HCT116 (cell line): ENCODE measurements around the gene FRRS1L. TPM values are rescaled to one million over a fixed set of nuclear protein-coding genes. Genes with fewer than 3 reads are reported as not detected.

Experiments used
- ATAC-seq: fragments of 200-7000 bp; cut with Tn5 transposase; 2 replicates; pipeline ENCODE4 v1.9.1; 2020; ENCODE audit warnings: mild to moderate bottlenecking, moderate library complexity
- BruUV-seq: library from RNA; stranded (reverse); fragments of 400-500 nt; replicated peaks from 2 replicates; lab custom pipeline; 2021; lab: Mats Ljungman, UMichigan
- CTCF ChIA-PET: fragments of 300-600 bp; sonication (Branson Sonifier 250); formaldehyde crosslinking; loops from one replicate; lab custom pipeline; 2021; ENCODE audit warnings: antibody characterized with exemption; lab: Charles Lee
- POLR2A ChIA-PET: fragments of 300-600, 350-600 bp; sonication (Branson Sonifier 250); formaldehyde crosslinking; loops from one replicate; lab custom pipeline; 2021; ENCODE audit warnings: antibody characterized with exemption; lab: Charles Lee
- RAD21 ChIA-PET, 2 experiments: fragments of 300-600 bp; sonication (Branson Sonifier 250); formaldehyde crosslinking; loops; one replicate each; lab custom pipeline; 2023; ENCODE audit warnings: low total read pairs in 2 of 2; ENCODE audit not compliant: uncharacterized antibody in 2 of 2, unreplicated experiment in 2 of 2, low non-redundant PET in 1 of 2; lab: Charles Lee
- DNase-seq: peaks from one replicate; pipeline ENCODE4 v3.0.0-alpha.2; 2010; ENCODE audit warnings: low read depth, low spot score
- H2AFZ ChIP-seq: fragments of 200-600 bp; shearing (Covaris generic), sonication (generic); 2 replicates; pipeline ENCODE4 v1.6.1; 2017; ENCODE audit warnings: low read depth, mixed run types, mixed read lengths, antibody characterized with exemption, low read length; ENCODE audit not compliant: poor library complexity, severe bottlenecking
- H3K27ac ChIP-seq: 2 replicates; pipeline ENCODE4 v1.5.1; 2012; ENCODE audit warnings: low read depth, low read length
- H3K27me3 ChIP-seq: fragments of 200-600 bp; sonication (generic); 2 replicates; pipeline ENCODE4 v1.6.1; 2016; ENCODE audit warnings: mixed run types, low read length, mixed read lengths; ENCODE audit not compliant: insufficient read depth
- H3K36me3 ChIP-seq, 2 experiments: fragments of 200-500 bp in 1 of 2; fragments of 200-600 bp in 1 of 2; sonication (Bioruptor generic) in 1 of 2; sonication (generic) in 1 of 2; 2 replicates each; pipeline versions ENCODE4 v1.5.1 to v1.6.1; 2014 to 2016; ENCODE audit warnings: low read length in 2 of 2, inconsistent platforms in 1 of 2, mixed read lengths in 1 of 2, mixed run types in 1 of 2; ENCODE audit not compliant: insufficient read depth in 2 of 2, control insufficient read depth in 1 of 2
- H3K4me1 ChIP-seq, 2 experiments: fragments of 200-600 bp in 1 of 2; sonication (generic) in 1 of 2; 2 replicates each; pipeline versions ENCODE4 v1.5.1 to v1.6.1; 2012 to 2017; ENCODE audit warnings: low read length in 2 of 2, inconsistent platforms in 1 of 2, mild to moderate bottlenecking in 1 of 2, mixed read lengths in 1 of 2, mixed run types in 1 of 2, moderate library complexity in 1 of 2; ENCODE audit not compliant: insufficient read depth in 2 of 2, control insufficient read depth in 1 of 2
- H3K4me2 ChIP-seq: fragments of 200-600 bp; sonication (generic); 2 replicates; pipeline ENCODE4 v1.6.1; 2017; ENCODE audit warnings: mixed run types, low read length, mixed read lengths
- H3K4me3 ChIP-seq, 2 experiments: fragments of 200-600 bp in 1 of 2; sonication (generic) in 1 of 2; replicated peaks in 1 of 2; 2 replicates each; pipeline ENCODE4 v1.5.1; 2011 to 2016; ENCODE audit warnings: low read length in 2 of 2, control low read depth in 1 of 2, low read depth in 1 of 2, mild to moderate bottlenecking in 1 of 2, mixed read lengths in 1 of 2, mixed run types in 1 of 2
- H3K79me2 ChIP-seq: fragments of 200-600 bp; sonication (generic); 2 replicates; pipeline ENCODE4 v1.6.1; 2017; ENCODE audit warnings: mild to moderate bottlenecking, mixed run types, low read length, moderate library complexity, mixed read lengths; ENCODE audit not compliant: insufficient read depth
- H3K9ac ChIP-seq: fragments of 200-600 bp; sonication (generic); 2 replicates; pipeline ENCODE4 v1.6.1; 2016; ENCODE audit warnings: low read length, mixed read lengths
- H3K9me2 ChIP-seq: fragments of 200-600 bp; sonication (generic), shearing (Covaris generic); 2 replicates; pipeline ENCODE4 v1.6.1; 2017; ENCODE audit warnings: mixed run types, mild to moderate bottlenecking, moderate library complexity; ENCODE audit not compliant: insufficient read depth
- H3K9me3 ChIP-seq, 2 experiments: fragments of 200-500 bp in 1 of 2; fragments of 200-600 bp in 1 of 2; sonication (Bioruptor generic) in 1 of 2; sonication (generic) in 1 of 2; 2 replicates each; pipeline ENCODE4 v1.6.1; 2014 to 2017; ENCODE audit warnings: low read length in 2 of 2, mixed read lengths in 2 of 2, inconsistent platforms in 1 of 2, low read depth in 1 of 2, mild to moderate bottlenecking in 1 of 2, mixed run types in 1 of 2, moderate library complexity in 1 of 2; ENCODE audit not compliant: control insufficient read depth in 1 of 2, insufficient read depth in 1 of 2
- H4K20me1 ChIP-seq: fragments of 200-600 bp; sonication (generic), shearing (Covaris generic); 2 replicates; pipeline ENCODE4 v1.6.1; 2017; ENCODE audit warnings: mixed run types, mild to moderate bottlenecking, moderate library complexity; ENCODE audit not compliant: insufficient read depth
- CEBPB ChIP-seq: IDR thresholded peaks from 2 replicates; pipeline ENCODE4 v1.6.1; 2012; ENCODE audit warnings: low read depth
- EGR1 ChIP-seq: IDR thresholded peaks from 2 replicates; pipeline ENCODE4 v1.6.1; 2012; ENCODE audit warnings: low read depth
- EZH2 ChIP-seq: fragments of 200-600 bp; sonication (generic); IDR thresholded peaks from 2 replicates; pipeline ENCODE4 v1.6.1; 2017; ENCODE audit warnings: antibody characterized with exemption, mixed run types
- EZH2phosphoT487 ChIP-seq: fragments of 200-600 bp; IDR thresholded peaks from 2 replicates; pipeline ENCODE4 v1.6.1; 2018; ENCODE audit warnings: antibody characterized with exemption, borderline replicate concordance
- JUND ChIP-seq: IDR thresholded peaks from 2 replicates; pipeline ENCODE4 v1.6.1; 2012
- POLR2A ChIP-seq: IDR thresholded peaks from 2 replicates; pipeline ENCODE4 v1.7.0; 2011; ENCODE audit warnings: borderline replicate concordance; ENCODE audit not compliant: insufficient read depth, insufficient read length; ENCODE audit errors: extremely low read depth
- POLR2AphosphoS5 ChIP-seq: IDR thresholded peaks from 2 replicates; pipeline ENCODE4 v1.6.1; 2011; ENCODE audit warnings: mild to moderate bottlenecking, low read depth, low read length, moderate library complexity
- SRF ChIP-seq: IDR thresholded peaks from 2 replicates; pipeline ENCODE4 v1.6.1; 2012; ENCODE audit warnings: low read depth
- TCF7L2 ChIP-seq: IDR thresholded peaks from 2 replicates; pipeline ENCODE4 v1.7.0; 2011; ENCODE audit warnings: borderline replicate concordance, inconsistent platforms; ENCODE audit not compliant: insufficient read depth, insufficient read length; ENCODE audit errors: extremely low read depth
- ZNF274 ChIP-seq: fragments of 200-500 bp; sonication (Bioruptor generic); IDR thresholded peaks from 2 replicates; pipeline ENCODE4 v1.6.1; 2014; ENCODE audit warnings: mild to moderate bottlenecking, low read depth, low read length, inconsistent platforms
- intact Hi-C: fragments of 100-400 bp; cut with micrococcal nuclease; formaldehyde crosslinking; loops from 2 replicates; pipeline ENCODE4 v1.10.0; 2022
- total RNA-seq: library from RNA; stranded (reverse); gene quantifications from one replicate; pipeline ENCODE4 v1.2.1, GENCODE V29; 2021; ENCODE audit not compliant: unreplicated experiment
- TF ChIP-seq, protein P1 (sequence below): IDR thresholded peaks from 2 replicates; pipeline ENCODE4 v1.6.1; 2011; ENCODE audit warnings: mild to moderate bottlenecking, low read length, moderate library complexity; ENCODE audit not compliant: insufficient replicate concordance; ENCODE audit errors: extremely low read depth
- TF ChIP-seq, protein P2 (sequence below): IDR thresholded peaks from 2 replicates; pipeline ENCODE4 v1.6.1; 2012
- TF ChIP-seq, protein P3 (sequence below): IDR thresholded peaks from 2 replicates; pipeline ENCODE4 v1.6.1; 2012
- TF ChIP-seq, protein P4 (sequence below), 3 experiments: fragments of 200-600 bp in 1 of 3; sonication (generic) in 1 of 3; IDR thresholded peaks in 2 of 3; conservative IDR thresholded peaks in 1 of 3; 2 replicates each; pipeline ENCODE4 v1.5.1; 2012 to 2017; ENCODE audit warnings: low read depth in 2 of 3, low read length in 2 of 3, antibody characterized with exemption in 1 of 3, borderline replicate concordance in 1 of 3, control low read depth in 1 of 3, mild to moderate bottlenecking in 1 of 3, mixed read lengths in 1 of 3, mixed run types in 1 of 3, moderate library complexity in 1 of 3; ENCODE audit not compliant: insufficient read depth in 1 of 3

The FRRS1L gene
- total RNA-seq, 1 experiment from 2014 or later = not detected

DNA sequence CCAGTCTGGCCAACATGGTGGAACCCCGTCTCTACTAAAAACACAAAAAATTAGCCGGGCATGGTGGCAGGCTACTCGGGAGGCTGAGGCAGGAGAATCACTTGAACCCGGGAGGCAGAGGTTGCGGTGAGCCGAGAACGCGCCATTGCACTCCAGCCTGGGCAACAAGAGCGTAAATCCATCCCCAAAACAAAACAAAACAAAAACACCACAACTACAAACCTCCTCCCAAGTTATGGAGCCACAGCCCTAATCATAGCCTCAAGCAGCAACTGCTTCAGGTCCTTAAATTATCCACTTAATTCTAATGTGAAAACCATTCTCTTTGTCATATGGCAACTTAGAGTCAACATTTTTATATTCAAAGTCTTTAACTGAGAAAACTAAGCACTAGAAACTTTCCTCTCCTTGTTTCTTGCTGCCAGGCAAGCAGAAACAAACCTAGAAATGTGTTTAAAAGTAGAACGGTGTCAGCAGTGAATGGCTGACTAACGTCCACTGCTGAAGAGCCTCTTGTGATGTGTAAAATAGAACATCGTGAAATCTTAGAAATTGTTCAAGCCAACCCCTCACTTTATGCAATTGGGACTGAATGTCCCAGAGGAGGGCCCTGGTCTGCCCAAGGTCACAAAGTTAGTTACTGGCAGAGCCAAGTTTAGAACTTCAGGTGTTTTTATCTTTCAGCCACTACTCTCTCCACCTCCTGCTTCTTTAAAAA is 53.0 kb downstream of the FRRS1L start:
- Histone ChIP-seq H3K9me2 (no peaks in the 10 kb centered on the region), H3K9ac (no peak overlapping the region), H3K9me3 (no peaks in the 10 kb centered on the region), H3K79me2 (peaks cover 100% of the 10 kb centered on the region), H3K27me3 (no peaks in the 10 kb centered on the region), H3K4me3 (no peak overlapping the region), H3K27ac (no peak overlapping the region), H2AFZ (no peak overlapping the region), H4K20me1 (peaks cover 19% of the 10 kb centered on the region; the same call in 1 of the 2 replicates), H3K4me2 (no peak overlapping the region), H3K36me3 (no peaks in the 10 kb centered on the region), H3K4me1 (peaks cover 35 to 65% of the 10 kb centered on the region in 2 experiments)
- intact Hi-C loops = no loop called here
- no peak for DNase-seq
- POLR2A ChIA-PET = no interaction called here
- CTCF ChIA-PET = no interaction called here
- TF ChIP-seq EGR1 (no peak), CEBPB (no peak), SRF (no peak), POLR2A (no peak), TCF7L2 (no peak), EZH2phosphoT487 (no peak), ZNF274 (no peak), JUND (no peak), POLR2AphosphoS5 (no peak), EZH2 (no peak)
- TF ChIP-seq, protein P1, sequence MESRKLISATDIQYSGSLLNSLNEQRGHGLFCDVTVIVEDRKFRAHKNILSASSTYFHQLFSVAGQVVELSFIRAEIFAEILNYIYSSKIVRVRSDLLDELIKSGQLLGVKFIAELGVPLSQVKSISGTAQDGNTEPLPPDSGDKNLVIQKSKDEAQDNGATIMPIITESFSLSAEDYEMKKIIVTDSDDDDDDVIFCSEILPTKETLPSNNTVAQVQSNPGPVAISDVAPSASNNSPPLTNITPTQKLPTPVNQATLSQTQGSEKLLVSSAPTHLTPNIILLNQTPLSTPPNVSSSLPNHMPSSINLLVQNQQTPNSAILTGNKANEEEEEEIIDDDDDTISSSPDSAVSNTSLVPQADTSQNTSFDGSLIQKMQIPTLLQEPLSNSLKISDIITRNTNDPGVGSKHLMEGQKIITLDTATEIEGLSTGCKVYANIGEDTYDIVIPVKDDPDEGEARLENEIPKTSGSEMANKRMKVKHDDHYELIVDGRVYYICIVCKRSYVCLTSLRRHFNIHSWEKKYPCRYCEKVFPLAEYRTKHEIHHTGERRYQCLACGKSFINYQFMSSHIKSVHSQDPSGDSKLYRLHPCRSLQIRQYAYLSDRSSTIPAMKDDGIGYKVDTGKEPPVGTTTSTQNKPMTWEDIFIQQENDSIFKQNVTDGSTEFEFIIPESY = no peak
- TF ChIP-seq, protein P2, sequence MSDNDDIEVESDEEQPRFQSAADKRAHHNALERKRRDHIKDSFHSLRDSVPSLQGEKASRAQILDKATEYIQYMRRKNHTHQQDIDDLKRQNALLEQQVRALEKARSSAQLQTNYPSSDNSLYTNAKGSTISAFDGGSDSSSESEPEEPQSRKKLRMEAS = no peak
- TF ChIP-seq, protein P3, sequence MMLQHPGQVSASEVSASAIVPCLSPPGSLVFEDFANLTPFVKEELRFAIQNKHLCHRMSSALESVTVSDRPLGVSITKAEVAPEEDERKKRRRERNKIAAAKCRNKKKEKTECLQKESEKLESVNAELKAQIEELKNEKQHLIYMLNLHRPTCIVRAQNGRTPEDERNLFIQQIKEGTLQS = no peak
- TF ChIP-seq, protein P4, sequence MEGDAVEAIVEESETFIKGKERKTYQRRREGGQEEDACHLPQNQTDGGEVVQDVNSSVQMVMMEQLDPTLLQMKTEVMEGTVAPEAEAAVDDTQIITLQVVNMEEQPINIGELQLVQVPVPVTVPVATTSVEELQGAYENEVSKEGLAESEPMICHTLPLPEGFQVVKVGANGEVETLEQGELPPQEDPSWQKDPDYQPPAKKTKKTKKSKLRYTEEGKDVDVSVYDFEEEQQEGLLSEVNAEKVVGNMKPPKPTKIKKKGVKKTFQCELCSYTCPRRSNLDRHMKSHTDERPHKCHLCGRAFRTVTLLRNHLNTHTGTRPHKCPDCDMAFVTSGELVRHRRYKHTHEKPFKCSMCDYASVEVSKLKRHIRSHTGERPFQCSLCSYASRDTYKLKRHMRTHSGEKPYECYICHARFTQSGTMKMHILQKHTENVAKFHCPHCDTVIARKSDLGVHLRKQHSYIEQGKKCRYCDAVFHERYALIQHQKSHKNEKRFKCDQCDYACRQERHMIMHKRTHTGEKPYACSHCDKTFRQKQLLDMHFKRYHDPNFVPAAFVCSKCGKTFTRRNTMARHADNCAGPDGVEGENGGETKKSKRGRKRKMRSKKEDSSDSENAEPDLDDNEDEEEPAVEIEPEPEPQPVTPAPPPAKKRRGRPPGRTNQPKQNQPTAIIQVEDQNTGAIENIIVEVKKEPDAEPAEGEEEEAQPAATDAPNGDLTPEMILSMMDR (IDR thresholded peaks at IDR 0.05 in 2 of 3, conservative IDR thresholded peaks at IDR 0.05 in 1 of 3; ENCODE audit: borderline replicate concordance in 1 of 3, insufficient read depth in 1 of 3, low read depth in 2 of 3, low read length in 2 of 3) = no peak
- no peak for ATAC-seq
- RAD21 ChIA-PET = no interaction called here
- no TSS peak for BruUV-seq
